GM19099 (cell line): ENCODE results near the gene ATP10A.

Experiments
- POLR2A ChIP-seq: IDR thresholded peaks from 3 replicates; pipeline ENCODE4 v1.6.1; 2011; ENCODE audit warnings: low read depth; ENCODE audit not compliant: insufficient read length; ENCODE audit errors: extremely low read depth

ATP10A gene

GRCh38 chr15:25668236-25668795 is 194.8 kb downstream of the ATP10A start:
- TF ChIP-seq POLR2A: no peak

- no peak for TF ChIP-seq POLR2A
Measured at GRCh38 chr15:25667829-25668228, 195.3 kb downstream of the ATP10A start.

- TF ChIP-seq POLR2A: no peak
Measured at GRCh38 chr15:25665913-25666312, 197.2 kb downstream of the ATP10A start.

- TF ChIP-seq POLR2A: no peak
Measured at GRCh38 chr15:25664761-25665160, 198.4 kb downstream of the ATP10A start.

GRCh38 chr15:25663515-25663914 is 199.6 kb downstream of the ATP10A start:
- TF ChIP-seq POLR2A: no peak

- TF ChIP-seq POLR2A: no peak
Measured at GRCh38 chr15:25661898-25662297, 201.2 kb downstream of the ATP10A start.

- TF ChIP-seq POLR2A: no peak
Measured at GRCh38 chr15:25659251-25659650, 203.9 kb downstream of the ATP10A start.

- no peak for TF ChIP-seq POLR2A
Measured at GRCh38 chr15:25658560-25658959, 204.6 kb downstream of the ATP10A start.

- no peak for TF ChIP-seq POLR2A
Measured at GRCh38 chr15:25655207-25655948, 207.7 kb downstream of the ATP10A start.

- no peak for TF ChIP-seq POLR2A
Measured at GRCh38 chr15:25653371-25653770, 209.8 kb downstream of the ATP10A start.

- TF ChIP-seq POLR2A: no peak
Measured at GRCh38 chr15:25652704-25653103, 210.4 kb downstream of the ATP10A start.

GRCh38 chr15:25649390-25649789 is 213.7 kb downstream of the ATP10A start:
- no peak for TF ChIP-seq POLR2A

- TF ChIP-seq POLR2A: no peak
Measured at GRCh38 chr15:25643120-25643519, 220.0 kb downstream of the ATP10A start.

- TF ChIP-seq POLR2A: no peak
Measured at GRCh38 chr15:25641762-25642161, 221.4 kb downstream of the ATP10A start.

GRCh38 chr15:25641361-25641760 is 221.8 kb downstream of the ATP10A start:
- no peak for TF ChIP-seq POLR2A

GRCh38 chr15:25640381-25640780 is 222.7 kb downstream of the ATP10A start:
- TF ChIP-seq POLR2A: no peak
